Stromal cell of bone marrow (primary cell): Measurements from ENCODE around the gene ALDH8A1.

Experiments
- DNase-seq: peaks from one replicate; pipeline ENCODE4 v3.0.0-alpha.2; 2012; ENCODE audit warnings: low read depth

ALDH8A1 gene

DNA sequence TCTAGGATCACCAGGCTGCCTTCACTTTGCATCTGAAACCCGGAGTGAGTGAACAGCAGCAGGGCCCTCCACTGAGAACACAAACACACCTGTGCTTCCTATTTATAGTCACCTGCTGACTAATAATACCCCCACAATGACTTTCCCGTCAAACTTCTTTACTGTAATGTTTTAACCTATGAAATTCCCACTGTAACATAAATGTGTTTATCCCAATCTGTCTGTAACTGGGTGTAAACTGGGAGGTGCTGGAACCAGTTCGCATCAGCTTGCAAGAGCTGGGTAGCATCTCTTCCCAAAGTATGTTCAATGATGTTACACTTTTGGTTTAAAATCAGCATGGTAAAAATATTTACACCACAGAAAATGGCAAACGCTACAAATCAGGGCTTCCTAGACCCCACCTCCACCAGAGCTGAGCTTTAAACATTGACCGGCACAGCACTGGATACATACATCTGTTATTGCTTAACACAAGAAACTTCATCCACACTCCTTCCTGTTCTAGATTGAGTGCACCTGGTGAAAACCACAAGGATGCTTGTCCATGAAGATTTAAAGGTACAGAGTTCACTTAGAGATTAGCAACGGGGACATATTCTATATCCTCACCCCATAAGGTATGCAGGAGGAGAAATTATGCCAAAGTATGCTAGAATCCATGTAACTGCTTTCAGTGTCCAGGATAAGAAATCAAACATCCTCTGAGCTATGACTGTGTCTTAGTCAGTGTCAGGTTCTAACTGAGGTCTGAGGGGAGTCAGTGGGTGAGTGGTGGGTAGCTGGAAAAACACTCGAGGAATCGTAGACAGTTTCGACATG lies 79.0 kb downstream of the ALDH8A1 start:
- no peak for DNase-seq

- no peak for DNase-seq
Observed at GRCh38 chr6:134868812-134869211, 81.1 kb downstream of the ALDH8A1 start.
